ENCODE results near the gene SAMD7. TPM values are rescaled to one million over a fixed set of nuclear protein-coding genes. Genes with fewer than 3 reads are reported as not detected.

The SAMD7 gene
- total and polyA plus RNA-seq, 3 experiments from 2014 or later, result not detected

- H3K9me3 ChIP-seq (ENCODE audit: low read length), result no peaks in the 10 kb centered on the region
- no peaks in the 10 kb centered on the region for H3K27me3 ChIP-seq (ENCODE audit: insufficient read depth, low read length, poor library complexity, severe bottlenecking)
- H3K36me3 Mint-ChIP-seq, result no peaks in the 10 kb centered on the region
- peaks cover 3 to 33% of the 10 kb centered on the region in 2 donors for H3K27me3 Mint-ChIP-seq
- H3K9me3 Mint-ChIP-seq, result no peaks in the 10 kb centered on the region
- H3K27ac Mint-ChIP-seq, result no peak overlapping the region
- H3K4me1 Mint-ChIP-seq, result no peaks in the 10 kb centered on the region
- H3K4me3 Mint-ChIP-seq, result no peak overlapping the region
- no peaks in the 10 kb centered on the region for H3K36me3 ChIP-seq (ENCODE audit: insufficient read depth, low read length)
- ChIA-PET CTCF (no interaction called here), POLR2A (no interaction called here)
- DNase-seq, result no peak
- H3K27ac ChIP-seq (ENCODE audit: low read depth, low read length), result no peak overlapping the region
- H3K4me1 ChIP-seq (ENCODE audit: insufficient read depth, low read length), result no peaks in the 10 kb centered on the region
- no peak overlapping the region for H3K4me3 ChIP-seq (ENCODE audit: low read length)
These were observed 11.8 kb downstream of the SAMD7 start for GRCh38 chr3:169923189-169923588.

GRCh38 chr3:169923831-169924230 lies 12.5 kb downstream of the SAMD7 start:
- Histone ChIP-seq H3K27ac (ENCODE audit: low read depth, low read length) (no peak overlapping the region), H3K4me3 (ENCODE audit: low read length) (no peak overlapping the region), H3K27me3 (ENCODE audit: insufficient read depth, low read length, poor library complexity, severe bottlenecking) (no peaks in the 10 kb centered on the region), H3K36me3 (ENCODE audit: insufficient read depth, low read length) (no peaks in the 10 kb centered on the region), H3K4me1 (ENCODE audit: insufficient read depth, low read length) (no peaks in the 10 kb centered on the region), H3K9me3 (ENCODE audit: low read length) (no peaks in the 10 kb centered on the region)
- Mint-ChIP-seq H3K9me3 (no peaks in the 10 kb centered on the region), H3K27ac (no peak overlapping the region), H3K4me1 (no peaks in the 10 kb centered on the region), H3K4me3 (no peak overlapping the region), H3K36me3 (no peaks in the 10 kb centered on the region), H3K27me3 (peaks cover 2 to 35% of the 10 kb centered on the region in 2 donors)
- no peak for DNase-seq
- POLR2A ChIA-PET, result no interaction called here
- CTCF ChIA-PET, result no interaction called here

- H3K4me1 Mint-ChIP-seq, result no peaks in the 10 kb centered on the region
- POLR2A ChIA-PET, result no interaction called here
- Histone ChIP-seq H3K27ac (ENCODE audit: low read depth, low read length) (no peak overlapping the region), H3K27me3 (ENCODE audit: insufficient read depth, low read length, poor library complexity, severe bottlenecking) (no peaks in the 10 kb centered on the region), H3K9me3 (ENCODE audit: low read length) (no peaks in the 10 kb centered on the region), H3K4me1 (ENCODE audit: insufficient read depth, low read length) (no peaks in the 10 kb centered on the region), H3K36me3 (ENCODE audit: insufficient read depth, low read length) (no peaks in the 10 kb centered on the region), H3K4me3 (ENCODE audit: low read length) (no peak overlapping the region)
- H3K27ac Mint-ChIP-seq, result no peak overlapping the region
- CTCF ChIA-PET, result interaction anchor here (0.7 kb wide), 2 partner anchors 34 to 39 kb away, joined by 3 to 4 read pairs; no protein-coding TSS in a partner anchor
- H3K27me3 Mint-ChIP-seq, result peaks cover 0 to 27% of the 10 kb centered on the region in 2 donors
- no peaks in the 10 kb centered on the region for H3K36me3 Mint-ChIP-seq
- no peak overlapping the region for H3K4me3 Mint-ChIP-seq
- no peaks in the 10 kb centered on the region for H3K9me3 Mint-ChIP-seq
- DNase-seq, result peak in 1 of 5 donors; percentile 5
These were observed 18.6 kb downstream of the SAMD7 start for GRCh38 chr3:169929830-169930519.

- no peak overlapping the region for H3K27ac ChIP-seq (ENCODE audit: low read depth, low read length)
- CTCF ChIA-PET, result no interaction called here
- H3K36me3 ChIP-seq (ENCODE audit: insufficient read depth, low read length), result no peaks in the 10 kb centered on the region
- H3K27me3 ChIP-seq (ENCODE audit: insufficient read depth, low read length, poor library complexity, severe bottlenecking), result no peaks in the 10 kb centered on the region
- H3K9me3 ChIP-seq (ENCODE audit: low read length), result no peaks in the 10 kb centered on the region
- Mint-ChIP-seq H3K36me3 (no peaks in the 10 kb centered on the region), H3K27ac (peak overlapping the region in 2 of 8 donors; percentile 21 to 58), H3K9me3 (no peaks in the 10 kb centered on the region), H3K4me3 (no peak overlapping the region), H3K4me1 (no peaks in the 10 kb centered on the region), H3K27me3 (peaks cover 2 to 33% of the 10 kb centered on the region in 2 donors)
- no peak for DNase-seq
- POLR2A ChIA-PET, result no interaction called here
- H3K4me3 ChIP-seq (ENCODE audit: low read length), result no peak overlapping the region
- H3K4me1 ChIP-seq (ENCODE audit: insufficient read depth, low read length), result no peaks in the 10 kb centered on the region
These were observed 19.5 kb downstream of the SAMD7 start for GRCh38 chr3:169930843-169931242.

GRCh38 chr3:169931747-169932520 lies 20.6 kb downstream of the SAMD7 start:
- H3K9me3 ChIP-seq (ENCODE audit: low read length), result no peaks in the 10 kb centered on the region
- ChIA-PET CTCF (no interaction called here), POLR2A (no interaction called here)
- no peaks in the 10 kb centered on the region for H3K9me3 Mint-ChIP-seq
- no peak overlapping the region for H3K4me3 ChIP-seq (ENCODE audit: low read length)
- H3K4me3 Mint-ChIP-seq, result no peak overlapping the region
- H3K27me3 ChIP-seq (ENCODE audit: insufficient read depth, low read length, poor library complexity, severe bottlenecking), result no peaks in the 10 kb centered on the region
- no peaks in the 10 kb centered on the region for H3K4me1 Mint-ChIP-seq
- H3K27me3 Mint-ChIP-seq, result peaks cover 5 to 28% of the 10 kb centered on the region in 2 donors
- H3K27ac Mint-ChIP-seq, result no peak overlapping the region
- no peaks in the 10 kb centered on the region for H3K36me3 Mint-ChIP-seq
- no peak for DNase-seq
- H3K27ac ChIP-seq (ENCODE audit: low read depth, low read length), result no peak overlapping the region
- H3K4me1 ChIP-seq (ENCODE audit: insufficient read depth, low read length), result no peaks in the 10 kb centered on the region
- H3K36me3 ChIP-seq (ENCODE audit: insufficient read depth, low read length), result no peaks in the 10 kb centered on the region

GRCh38 chr3:169939320-169939719 lies 27.9 kb downstream of the SAMD7 start:
- no peak for DNase-seq
- CTCF ChIA-PET, result interaction anchor here (0.7 to 0.8 kb wide), 2 partner anchors 25 to 1022 kb away, joined by 3 read pairs; no protein-coding TSS in a partner anchor
- Histone ChIP-seq H3K4me1 (ENCODE audit: insufficient read depth, low read length) (no peaks in the 10 kb centered on the region), H3K36me3 (ENCODE audit: insufficient read depth, low read length) (no peaks in the 10 kb centered on the region), H3K9me3 (ENCODE audit: low read length) (no peaks in the 10 kb centered on the region), H3K27ac (ENCODE audit: low read depth, low read length) (no peak overlapping the region), H3K4me3 (ENCODE audit: low read length) (no peak overlapping the region), H3K27me3 (ENCODE audit: insufficient read depth, low read length, poor library complexity, severe bottlenecking) (peaks cover 5% of the 10 kb centered on the region)
- H3K27ac Mint-ChIP-seq, result no peak overlapping the region
- H3K4me1 Mint-ChIP-seq, result peaks cover 1 to 8% (median 7%) of the 10 kb centered on the region in 3 donors
- H3K4me3 Mint-ChIP-seq, result no peak overlapping the region
- H3K27me3 Mint-ChIP-seq, result peaks cover 22 to 40% of the 10 kb centered on the region in 2 donors
- no peaks in the 10 kb centered on the region for H3K36me3 Mint-ChIP-seq
- no peaks in the 10 kb centered on the region for H3K9me3 Mint-ChIP-seq
- POLR2A ChIA-PET, result no interaction called here

- no peaks in the 10 kb centered on the region for H3K36me3 ChIP-seq (ENCODE audit: insufficient read depth, low read length)
- H3K4me3 ChIP-seq (ENCODE audit: low read length), result no peak overlapping the region
- no peak overlapping the region for H3K4me3 Mint-ChIP-seq
- H3K27ac Mint-ChIP-seq, result no peak overlapping the region
- no peaks in the 10 kb centered on the region for H3K36me3 Mint-ChIP-seq
- peaks cover 5% of the 10 kb centered on the region for H3K27me3 ChIP-seq (ENCODE audit: insufficient read depth, low read length, poor library complexity, severe bottlenecking)
- H3K9me3 ChIP-seq (ENCODE audit: low read length), result no peaks in the 10 kb centered on the region
- no peak overlapping the region for H3K27ac ChIP-seq (ENCODE audit: low read depth, low read length)
- H3K4me1 ChIP-seq (ENCODE audit: insufficient read depth, low read length), result no peaks in the 10 kb centered on the region
- no peaks in the 10 kb centered on the region for H3K9me3 Mint-ChIP-seq
- H3K27me3 Mint-ChIP-seq, result peaks cover 22 to 37% of the 10 kb centered on the region in 2 donors
- H3K4me1 Mint-ChIP-seq, result peaks cover 1 to 8% (median 7%) of the 10 kb centered on the region in 3 donors
- POLR2A ChIA-PET, result no interaction called here
- DNase-seq, result no peak
- CTCF ChIA-PET, result no interaction called here
These were observed 28.4 kb downstream of the SAMD7 start for GRCh38 chr3:169939751-169940150.

GRCh38 chr3:169940470-169941181 lies 29.3 kb downstream of the SAMD7 start:
- H3K4me1 ChIP-seq (ENCODE audit: insufficient read depth, low read length), result no peaks in the 10 kb centered on the region
- H3K9me3 Mint-ChIP-seq, result no peaks in the 10 kb centered on the region

More at GRCh38 chr3:169940470-169941181, 29.3 kb downstream of the SAMD7 start:
- Histone ChIP-seq H3K9me3 (ENCODE audit: low read length) (no peaks in the 10 kb centered on the region), H3K27ac (ENCODE audit: low read depth, low read length) (no peak overlapping the region), H3K36me3 (ENCODE audit: insufficient read depth, low read length) (no peaks in the 10 kb centered on the region), H3K27me3 (ENCODE audit: insufficient read depth, low read length, poor library complexity, severe bottlenecking) (peaks cover 5% of the 10 kb centered on the region), H3K4me3 (ENCODE audit: low read length) (no peak overlapping the region)
- Mint-ChIP-seq H3K4me3 (no peak overlapping the region), H3K36me3 (no peaks in the 10 kb centered on the region), H3K27ac (no peak overlapping the region), H3K4me1 (peaks cover 3 to 13% (median 7%) of the 10 kb centered on the region in 3 donors), H3K27me3 (peaks cover 21 to 28% of the 10 kb centered on the region in 2 donors)
- no peak for DNase-seq
- ChIA-PET POLR2A (no interaction called here), CTCF (no interaction called here)

All from CD8-positive, alpha-beta memory T cell (primary cell).